Keratinocyte (primary cell): ENCODE results near the gene TAGLN2. TPM values are rescaled to one million over a fixed set of nuclear protein-coding genes. Genes with fewer than 3 reads are reported as not detected.
"Not testable (repeated sequence)": the region's sequence is repeated elsewhere in the genome, so short reads cannot be mapped to it uniquely, and the experiment has no call there.

Experiments used
- DNase-seq: peaks from one replicate; pipeline ENCODE4 v3.0.0-alpha.2; 2011; ENCODE audit warnings: low read depth, missing footprints, low spot score
- FAIRE-seq: peaks from 2 replicates; lab custom pipeline; 2011; peaks lifted over from hg19 to GRCh38; lab: Jason Lieb, UNC
- H2AFZ ChIP-seq: 2 replicates; pipeline ENCODE4 v1.6.0; 2012; ENCODE audit warnings: low read length, control low read depth, inconsistent platforms; ENCODE audit not compliant: control insufficient read depth
- H3K27ac ChIP-seq: 2 replicates; pipeline ENCODE4 v1.5.1; 2011; ENCODE audit warnings: low read length; ENCODE audit not compliant: control insufficient read depth, insufficient read depth
- H3K27me3 ChIP-seq: 3 replicates; pipeline ENCODE4 v1.6.0; 2011; ENCODE audit warnings: low read length; ENCODE audit not compliant: control insufficient read depth, insufficient read depth; ENCODE audit errors: extremely low read depth
- H3K36me3 ChIP-seq, 2 experiments: 2 replicates in 1 of 2; 3 replicates in 1 of 2; pipeline ENCODE4 v1.5.1; 2011; ENCODE audit warnings: low read length in 2 of 2, mild to moderate bottlenecking in 1 of 2; ENCODE audit not compliant: control insufficient read depth in 2 of 2, insufficient read depth in 2 of 2; ENCODE audit errors: extremely low read depth in 1 of 2
- H3K4me1 ChIP-seq: 3 replicates; pipeline ENCODE4 v1.5.1; 2011; ENCODE audit warnings: low read length; ENCODE audit not compliant: control insufficient read depth, insufficient read depth; ENCODE audit errors: extremely low read depth
- H3K4me2 ChIP-seq: 3 replicates; pipeline ENCODE4 v1.6.0; 2011; ENCODE audit warnings: low read depth, low read length; ENCODE audit not compliant: control insufficient read depth, insufficient read depth; ENCODE audit errors: extremely low read depth
- H3K4me3 ChIP-seq, 3 experiments: fragments of 200-600 bp in 1 of 3; sonication (generic) in 1 of 3; 2 replicates in 2 of 3; 3 replicates in 1 of 3; pipeline ENCODE4 v1.5.1; 2011 to 2016; ENCODE audit warnings: low read length in 3 of 3, mild to moderate bottlenecking in 3 of 3, control low read depth in 2 of 3, inconsistent platforms in 1 of 3, low read depth in 1 of 3, mixed read lengths in 1 of 3, mixed run types in 1 of 3, moderate library complexity in 1 of 3; ENCODE audit not compliant: control insufficient read depth in 2 of 3, insufficient read depth in 2 of 3; ENCODE audit errors: extremely low read depth in 1 of 3
- H3K79me2 ChIP-seq: 2 replicates; pipeline ENCODE4 v1.6.0; 2012; ENCODE audit warnings: low read length; ENCODE audit not compliant: control insufficient read depth, insufficient read depth
- H3K9ac ChIP-seq: 3 replicates; pipeline ENCODE4 v1.6.0; 2011; ENCODE audit warnings: low read length; ENCODE audit not compliant: control insufficient read depth, insufficient read depth; ENCODE audit errors: extremely low read depth
- H3K9me1 ChIP-seq: 3 replicates; pipeline ENCODE4 v1.6.0; 2011; ENCODE audit warnings: low read length; ENCODE audit not compliant: control insufficient read depth, insufficient read depth; ENCODE audit errors: extremely low read depth
- H3K9me3 ChIP-seq: 2 replicates; pipeline ENCODE4 v1.5.1; 2012; ENCODE audit warnings: low read depth, low read length; ENCODE audit not compliant: control insufficient read depth
- H4K20me1 ChIP-seq: 3 replicates; pipeline ENCODE4 v1.6.0; 2011; ENCODE audit warnings: low read length; ENCODE audit not compliant: control insufficient read depth, insufficient read depth; ENCODE audit errors: extremely low read depth
- CTCF ChIP-seq, 3 experiments: IDR thresholded peaks in 1 of 3; conservative IDR thresholded peaks in 1 of 3; optimal IDR thresholded peaks in 1 of 3; 2 replicates in 2 of 3; 3 replicates in 1 of 3; pipeline versions ENCODE3 to v1.5.1; 2011; ENCODE audit warnings: low read length in 3 of 3, mild to moderate bottlenecking in 3 of 3, moderate library complexity in 2 of 3, control low read depth in 1 of 3, inconsistent platforms in 1 of 3; ENCODE audit not compliant: insufficient read depth in 2 of 3; ENCODE audit errors: extremely low read depth in 1 of 3
- EZH2 ChIP-seq: IDR thresholded peaks from one replicate; pipeline ENCODE4 v1.6.1; 2012; ENCODE audit warnings: inconsistent platforms, mild to moderate bottlenecking, low read length, moderate library complexity
- dilution Hi-C: fragments of 300-500 bp; cut with MboI; formaldehyde crosslinking; loops from one replicate; pipeline ENCODE4 v1.7.0; 2020; ENCODE audit warnings: low sequenced_read_pairs; ENCODE audit not compliant: extremely low pct_ligation_motif_present
- polyA plus RNA-seq, 5 experiments: library from polyadenylated mRNA; depleted of rRNA in 3 of 5; stranded (reverse) in 3 of 5; stranded (forward) in 1 of 5; unstranded in 1 of 5; fragments of >200 nt; gene quantifications; 1 replicate in 1 of 5; 2 replicates in 3 of 5; 3 replicates in 1 of 5; pipeline versions ENCODE4 v1.2.1 to v1.2.3, GENCODE V29; 2011 to 2012; ENCODE audit warnings: missing spikeins in 2 of 5, low read depth in 1 of 5, low replicate concordance in 1 of 5

The TAGLN2 gene
- polyA plus RNA-seq, 1 donor (not counting 4 experiments of a cell fraction or from before 2014, with no cell fraction given): 709 TPM

- Histone ChIP-seq H3K27me3 (no peaks in the 10 kb centered on the region), H3K9me1 (no peaks in the 10 kb centered on the region), H3K9me3 (no peaks in the 10 kb centered on the region), H3K4me3 (no peak overlapping the region), H3K4me1 (peaks cover 29% of the 10 kb centered on the region), H3K27ac (no peak overlapping the region), H2AFZ (no peak overlapping the region), H3K36me3 (no peaks in the 10 kb centered on the region), H3K4me2 (no peak overlapping the region), H3K79me2 (no peaks in the 10 kb centered on the region), H3K9ac (no peak overlapping the region), H4K20me1 (no peaks in the 10 kb centered on the region)
- FAIRE-seq (no peak), DNase-seq (no peak)
- dilution Hi-C loops: no loop called here
- TF ChIP-seq EZH2 (no peak), CTCF (optimal IDR thresholded peaks at IDR 0.05 in 1 of 3, IDR thresholded peaks at IDR 0.05 in 1 of 3, conservative IDR thresholded peaks at IDR 0.05 in 1 of 3; ENCODE audit: extremely low read depth in 1 of 3, insufficient read depth in 2 of 3, low read length in 3 of 3) (no peak)
Measured at GRCh38 chr1:159908031-159908940, 17.0 kb downstream of the TAGLN2 start.

- H3K4me3 ChIP-seq: no peak overlapping the region
- no peak overlapping the region for H3K27ac ChIP-seq
- peaks cover 23% of the 10 kb centered on the region for H3K4me1 ChIP-seq
- no peak overlapping the region for H3K4me2 ChIP-seq
- H2AFZ ChIP-seq: no peak overlapping the region
- no peak overlapping the region for H3K9ac ChIP-seq
- FAIRE-seq (peak; percentile 9), DNase-seq (no peak)
- H3K9me1 ChIP-seq: no peaks in the 10 kb centered on the region
- no peaks in the 10 kb centered on the region for H4K20me1 ChIP-seq
- no peaks in the 10 kb centered on the region for H3K79me2 ChIP-seq
- H3K9me3 ChIP-seq: no peaks in the 10 kb centered on the region
- dilution Hi-C loops: no loop called here
- H3K27me3 ChIP-seq: no peaks in the 10 kb centered on the region
- no peaks in the 10 kb centered on the region for H3K36me3 ChIP-seq
- no peak for TF ChIP-seq EZH2
Measured at GRCh38 chr1:159906960-159907359, 18.3 kb downstream of the TAGLN2 start.

GRCh38 chr1:159904036-159904435 lies 21.3 kb downstream of the TAGLN2 start:
- H3K9me1 ChIP-seq, FAIRE-seq, H3K4me3 ChIP-seq, H3K27ac ChIP-seq, H4K20me1 ChIP-seq, H2AFZ ChIP-seq, H3K9ac ChIP-seq, H3K79me2 ChIP-seq, H3K36me3 ChIP-seq, H3K9me3 ChIP-seq, dilution Hi-C loops, H3K4me2 ChIP-seq, H3K27me3 ChIP-seq, DNase-seq: not testable (repeated sequence)
- peaks cover 14% of the 10 kb centered on the region for H3K4me1 ChIP-seq
